Activated CD8-positive, alpha-beta T cell treated with anti-CD3 and anti-CD28 coated beads for 36 hours (primary cell): ENCODE results near the gene PITX1. TPM values are rescaled to one million over a fixed set of nuclear protein-coding genes. Genes with fewer than 3 reads are reported as not detected.
"Not testable (repeated sequence)": the region's sequence is repeated elsewhere in the genome, so short reads cannot be mapped to it uniquely, and the experiment has no call there.

Source experiments
- ATAC-seq: fragments of 200-7000 bp; cut with Tn5 transposase; one replicate; pipeline ENCODE4 v1.10.0; 2021; ENCODE audit warnings: mild to moderate bottlenecking, moderate library complexity
- CTCF ChIA-PET: fragments of 350-600 bp; sonication (Branson Sonifier 250); formaldehyde crosslinking; loops from one replicate; lab custom pipeline; 2021; ENCODE audit warnings: antibody characterized with exemption; lab: Charles Lee
- POLR2A ChIA-PET: fragments of 350-600 bp; sonication (Branson Sonifier 250); formaldehyde crosslinking; loops from one replicate; lab custom pipeline; 2021; ENCODE audit warnings: antibody characterized with exemption; lab: Charles Lee
- DNase-seq: peaks from one replicate; pipeline ENCODE4 v3.0.0-alpha.2; 2020
- H3K27ac Mint-ChIP-seq: one replicate; pipeline ENCODE4 v1.8.0; 2021; ENCODE audit warnings: mild to moderate bottlenecking, mixed read lengths
- H3K27me3 Mint-ChIP-seq: one replicate; pipeline ENCODE4 v1.8.0; 2021; ENCODE audit warnings: mixed read lengths
- H3K36me3 Mint-ChIP-seq: one replicate; pipeline ENCODE4 v1.8.0; 2021; ENCODE audit warnings: low read depth, mixed read lengths
- H3K4me1 Mint-ChIP-seq: one replicate; pipeline ENCODE4 v1.8.0; 2021; ENCODE audit warnings: low read depth, mixed read lengths
- H3K4me3 Mint-ChIP-seq: one replicate; pipeline ENCODE4 v1.8.0; 2021; ENCODE audit warnings: mild to moderate bottlenecking, moderate library complexity, mixed read lengths
- H3K9me3 Mint-ChIP-seq: one replicate; pipeline ENCODE4 v1.8.0; 2021; ENCODE audit warnings: mixed read lengths
- intact Hi-C: fragments of 100-400 bp; cut with micrococcal nuclease; formaldehyde crosslinking; loops from one replicate; pipeline ENCODE4 v1.10.0; 2022
- total RNA-seq, 2 experiments: library from RNA; stranded (reverse); gene quantifications; one replicate each; pipeline ENCODE4 v1.2.3, GENCODE V29; 2021
- TF ChIP-seq, protein P1 (sequence below): fragments of 200-600 bp; IDR thresholded peaks from one replicate; pipeline ENCODE4 v1.8.0; 2022; ENCODE audit warnings: antibody characterized with exemption, mild to moderate bottlenecking

Gene PITX1
- total RNA-seq, 2 experiments from 2014 or later: 0.20 to 0.31 TPM

DNA sequence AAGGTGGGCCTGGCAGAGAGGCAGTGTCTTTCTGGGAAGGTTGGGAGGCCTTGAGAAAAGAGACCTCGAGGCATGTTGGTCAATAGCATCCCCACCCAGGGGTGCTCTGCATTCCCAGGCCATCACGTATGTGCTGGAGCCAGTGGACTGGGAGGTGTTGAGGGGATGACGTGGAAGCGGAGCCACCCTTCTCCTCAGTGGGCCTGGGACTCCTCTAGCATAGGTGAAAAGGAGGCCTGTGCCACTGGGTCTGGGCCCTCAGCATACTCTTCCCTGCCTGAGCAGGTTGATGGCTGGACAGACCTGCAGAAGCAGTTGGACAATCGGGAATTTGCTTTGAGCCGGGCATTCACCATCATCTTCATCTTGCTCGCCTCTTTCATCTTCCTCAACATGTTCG is 25.5 kb downstream of the PITX1 start:
- H3K9me3 Mint-ChIP-seq: no peaks in the 10 kb centered on the region
- H3K27ac Mint-ChIP-seq: no peak overlapping the region
- ATAC-seq (no peak), DNase-seq (no peak)
- H3K27me3 Mint-ChIP-seq: no peaks in the 10 kb centered on the region
- ChIA-PET CTCF (no interaction called here), POLR2A (no interaction called here)
- TF ChIP-seq, protein P1, sequence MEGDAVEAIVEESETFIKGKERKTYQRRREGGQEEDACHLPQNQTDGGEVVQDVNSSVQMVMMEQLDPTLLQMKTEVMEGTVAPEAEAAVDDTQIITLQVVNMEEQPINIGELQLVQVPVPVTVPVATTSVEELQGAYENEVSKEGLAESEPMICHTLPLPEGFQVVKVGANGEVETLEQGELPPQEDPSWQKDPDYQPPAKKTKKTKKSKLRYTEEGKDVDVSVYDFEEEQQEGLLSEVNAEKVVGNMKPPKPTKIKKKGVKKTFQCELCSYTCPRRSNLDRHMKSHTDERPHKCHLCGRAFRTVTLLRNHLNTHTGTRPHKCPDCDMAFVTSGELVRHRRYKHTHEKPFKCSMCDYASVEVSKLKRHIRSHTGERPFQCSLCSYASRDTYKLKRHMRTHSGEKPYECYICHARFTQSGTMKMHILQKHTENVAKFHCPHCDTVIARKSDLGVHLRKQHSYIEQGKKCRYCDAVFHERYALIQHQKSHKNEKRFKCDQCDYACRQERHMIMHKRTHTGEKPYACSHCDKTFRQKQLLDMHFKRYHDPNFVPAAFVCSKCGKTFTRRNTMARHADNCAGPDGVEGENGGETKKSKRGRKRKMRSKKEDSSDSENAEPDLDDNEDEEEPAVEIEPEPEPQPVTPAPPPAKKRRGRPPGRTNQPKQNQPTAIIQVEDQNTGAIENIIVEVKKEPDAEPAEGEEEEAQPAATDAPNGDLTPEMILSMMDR: no peak
- H3K4me3 Mint-ChIP-seq: no peak overlapping the region
- H3K4me1 Mint-ChIP-seq: no peaks in the 10 kb centered on the region
- H3K36me3 Mint-ChIP-seq: no peaks in the 10 kb centered on the region
- intact Hi-C loops: no loop called here

DNA sequence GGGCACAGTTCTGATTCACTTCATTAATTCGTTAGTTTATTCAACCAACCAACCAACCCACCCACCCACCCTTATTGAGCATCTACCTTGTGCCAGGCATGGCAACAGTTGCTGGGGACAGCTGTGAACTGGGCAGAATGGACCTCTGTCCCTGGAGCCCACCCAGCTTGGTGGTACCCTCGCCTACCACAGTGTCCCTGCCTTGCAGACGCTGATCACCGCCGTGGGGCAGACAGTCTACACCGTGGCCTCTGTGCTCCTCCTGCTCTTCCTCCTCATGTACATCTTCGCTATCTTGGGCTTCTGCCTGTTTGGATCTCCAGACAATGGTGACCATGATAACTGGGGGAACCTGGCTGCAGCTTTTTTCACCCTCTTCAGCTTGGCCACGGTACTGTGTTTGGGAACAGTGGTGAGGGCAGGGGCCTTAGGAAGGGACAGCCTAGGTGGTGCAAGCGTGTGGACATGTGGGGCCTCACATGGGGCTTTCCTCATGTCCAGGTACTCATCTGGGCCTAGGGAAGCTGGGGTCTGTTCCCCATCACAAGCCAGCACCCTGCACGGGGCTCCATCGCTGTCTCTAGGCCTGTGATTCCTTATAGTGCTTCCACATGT is 26.2 kb downstream of the PITX1 start:
- no peak for ATAC-seq
- TF ChIP-seq, protein P1: no peak
- H3K36me3 Mint-ChIP-seq: no peaks in the 10 kb centered on the region
- DNase-seq: no peak
- intact Hi-C loops: no loop called here
- H3K9me3 Mint-ChIP-seq: no peaks in the 10 kb centered on the region
- no peaks in the 10 kb centered on the region for H3K27me3 Mint-ChIP-seq
- POLR2A ChIA-PET: no interaction called here
- CTCF ChIA-PET: no interaction called here
- no peaks in the 10 kb centered on the region for H3K4me1 Mint-ChIP-seq
- no peak overlapping the region for H3K4me3 Mint-ChIP-seq
- no peak overlapping the region for H3K27ac Mint-ChIP-seq

DNA sequence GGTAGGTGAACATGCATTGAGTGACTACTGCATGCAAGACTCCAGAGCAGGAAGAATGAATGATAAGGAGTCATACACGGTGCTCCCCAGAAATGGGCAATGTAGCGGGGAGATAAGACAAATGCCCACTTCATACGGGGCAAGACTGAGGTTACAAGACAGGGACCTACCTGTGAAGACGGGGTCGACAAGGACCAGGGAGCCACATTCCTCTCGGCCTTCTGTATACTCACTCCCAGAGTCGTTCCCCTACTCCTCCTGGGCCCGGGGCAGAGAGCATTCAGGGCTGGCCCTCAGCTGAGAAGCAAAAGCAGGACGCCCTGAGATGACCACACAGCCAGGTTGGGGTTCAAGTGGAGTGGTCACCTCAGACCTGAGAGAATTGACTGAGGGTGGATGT is 26.7 kb downstream of the PITX1 start:
- no peak overlapping the region for H3K27ac Mint-ChIP-seq
- DNase-seq: no peak
- TF ChIP-seq, protein P1: no peak
- no peaks in the 10 kb centered on the region for H3K36me3 Mint-ChIP-seq
- ChIA-PET POLR2A (no interaction called here), CTCF (no interaction called here)
- no peak for ATAC-seq
- no peaks in the 10 kb centered on the region for H3K9me3 Mint-ChIP-seq
- H3K27me3 Mint-ChIP-seq: no peaks in the 10 kb centered on the region
- H3K4me3 Mint-ChIP-seq: no peak overlapping the region
- H3K4me1 Mint-ChIP-seq: no peaks in the 10 kb centered on the region
- intact Hi-C loops: no loop called here

DNA sequence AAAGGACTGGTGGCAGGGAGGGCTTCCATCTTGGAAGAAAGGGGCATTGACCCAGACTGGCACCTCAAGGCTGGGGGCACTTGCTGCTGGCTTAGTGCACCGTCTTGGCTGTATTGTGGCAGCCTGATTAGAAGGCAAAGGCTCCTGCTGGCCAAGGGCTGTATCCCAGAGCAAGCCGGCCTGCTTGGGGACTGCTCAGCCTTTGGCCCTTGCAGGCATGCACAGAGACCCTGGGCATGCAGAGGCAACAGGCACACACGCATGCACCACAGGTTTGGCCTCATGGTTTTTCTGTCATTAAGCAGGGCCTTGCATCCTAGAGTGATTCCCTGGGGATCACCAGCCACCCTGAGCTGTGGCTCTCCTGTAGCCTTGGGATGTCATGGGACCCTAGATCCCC is 29.0 kb downstream of the PITX1 start:
- DNase-seq (no peak), ATAC-seq (no peak)
- no peaks in the 10 kb centered on the region for H3K27me3 Mint-ChIP-seq
- ChIA-PET POLR2A (no interaction called here), CTCF (no interaction called here)
- TF ChIP-seq, protein P1: no peak
- no peak overlapping the region for H3K27ac Mint-ChIP-seq
- H3K4me1 Mint-ChIP-seq: no peaks in the 10 kb centered on the region
- no peak overlapping the region for H3K4me3 Mint-ChIP-seq
- no peaks in the 10 kb centered on the region for H3K36me3 Mint-ChIP-seq
- no peaks in the 10 kb centered on the region for H3K9me3 Mint-ChIP-seq
- intact Hi-C loops: no loop called here

DNA sequence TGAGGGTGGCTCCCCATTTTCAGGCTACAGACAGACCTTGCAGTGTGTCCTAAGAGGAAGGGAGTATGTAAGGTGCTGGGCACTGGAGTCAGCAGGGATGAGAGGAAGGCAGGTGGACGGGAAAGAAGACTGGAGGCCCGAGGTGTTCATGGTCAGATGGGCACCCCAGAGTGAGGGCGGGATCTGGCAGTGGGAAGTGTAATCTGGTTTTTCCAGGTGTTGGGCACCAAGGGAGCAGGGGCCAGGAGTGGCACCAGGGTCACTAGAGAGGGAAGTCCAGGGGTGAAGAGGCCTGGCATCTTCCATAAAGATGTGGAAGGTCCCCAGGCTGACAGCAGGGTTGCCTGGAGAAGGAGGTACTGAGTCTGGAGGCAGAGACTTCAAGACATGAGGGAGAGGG is 29.7 kb downstream of the PITX1 start:
- ATAC-seq (no peak), DNase-seq (no peak)
- Mint-ChIP-seq H3K4me1 (no peaks in the 10 kb centered on the region), H3K27me3 (no peaks in the 10 kb centered on the region), H3K9me3 (no peaks in the 10 kb centered on the region), H3K4me3 (no peak overlapping the region), H3K36me3 (no peaks in the 10 kb centered on the region), H3K27ac (no peak overlapping the region)
- CTCF ChIA-PET: no interaction called here
- TF ChIP-seq, protein P1: no peak
- intact Hi-C loops: no loop called here
- POLR2A ChIA-PET: no interaction called here

DNA sequence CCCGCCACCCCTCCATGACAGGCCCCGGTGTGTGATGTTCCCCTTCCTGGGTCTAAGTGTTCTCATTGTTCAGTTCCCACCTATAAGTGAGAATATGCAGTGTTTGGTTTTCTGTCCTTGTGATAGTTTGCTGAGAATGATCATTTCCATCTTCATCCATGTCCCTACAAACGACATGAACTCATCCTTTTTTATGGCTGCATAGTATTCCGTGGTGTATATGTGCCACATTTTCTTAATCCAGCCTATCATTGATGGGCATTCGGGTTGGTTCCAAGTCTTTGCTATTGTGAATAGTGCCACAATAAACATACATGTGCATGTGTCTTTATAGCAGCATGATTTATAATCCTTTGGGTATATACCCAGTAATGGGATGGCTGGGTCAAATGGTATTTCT is 36.0 kb downstream of the PITX1 start:
- H3K27me3 Mint-ChIP-seq, POLR2A ChIA-PET, H3K9me3 Mint-ChIP-seq, H3K36me3 Mint-ChIP-seq, ATAC-seq, intact Hi-C loops, H3K4me3 Mint-ChIP-seq, H3K4me1 Mint-ChIP-seq, CTCF ChIA-PET, H3K27ac Mint-ChIP-seq, DNase-seq: not testable (repeated sequence)
